Measurements from ENCODE around the gene TTC13. TPM values are rescaled to one million over a fixed set of nuclear protein-coding genes. Genes with fewer than 3 reads are reported as not detected.
A peak's percentile ranks its signal among the peaks of the same experiment; 100 is the strongest.

Gene TTC13
- total and polyA plus RNA-seq, 2 of the 4 experiments (the other 2 are of a cell fraction) = 6.1 to 9.1 TPM

DNA sequence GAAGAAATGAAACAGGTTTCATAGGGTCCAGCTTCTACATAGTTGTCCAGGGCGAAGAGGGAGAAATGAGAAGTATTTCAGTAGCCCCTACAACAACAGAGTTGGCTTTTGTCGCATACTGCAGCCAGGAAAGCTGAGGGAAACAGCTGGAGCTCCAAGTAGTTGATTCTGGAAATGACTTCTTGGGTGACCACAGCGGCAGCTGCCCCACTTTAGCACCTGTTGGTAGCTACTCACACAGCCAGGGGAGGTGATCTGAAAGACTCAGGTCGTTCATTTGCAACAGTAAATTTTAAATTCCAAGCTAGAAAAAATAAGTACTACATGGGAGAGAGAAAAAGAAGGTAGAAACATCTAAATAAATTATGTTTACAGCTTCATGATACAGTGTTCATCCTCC is 2.3 kb downstream of the TTC13 start:
- no peak overlapping the region for H3K4me3 ChIP-seq (ENCODE audit: insufficient read depth, low read depth, low read length)
- TF ChIP-seq MAFK (IDR thresholded peaks at IDR 0.05; ENCODE audit: low read depth, low read length) = no peak
- TF ChIP-seq MXI1 (IDR thresholded peaks at IDR 0.05; ENCODE audit: borderline replicate concordance, low read depth, low read length) = no peak
- no peak for TF ChIP-seq CHD1 (IDR thresholded peaks at IDR 0.05; ENCODE audit: low read depth, low read length)
- no peak for TF ChIP-seq CEBPB (IDR thresholded peaks at IDR 0.05; ENCODE audit: low read depth, low read length)
- TF ChIP-seq RAD21 (IDR thresholded peaks at IDR 0.05; ENCODE audit: low read length) = no peak
- TF ChIP-seq, protein P1, sequence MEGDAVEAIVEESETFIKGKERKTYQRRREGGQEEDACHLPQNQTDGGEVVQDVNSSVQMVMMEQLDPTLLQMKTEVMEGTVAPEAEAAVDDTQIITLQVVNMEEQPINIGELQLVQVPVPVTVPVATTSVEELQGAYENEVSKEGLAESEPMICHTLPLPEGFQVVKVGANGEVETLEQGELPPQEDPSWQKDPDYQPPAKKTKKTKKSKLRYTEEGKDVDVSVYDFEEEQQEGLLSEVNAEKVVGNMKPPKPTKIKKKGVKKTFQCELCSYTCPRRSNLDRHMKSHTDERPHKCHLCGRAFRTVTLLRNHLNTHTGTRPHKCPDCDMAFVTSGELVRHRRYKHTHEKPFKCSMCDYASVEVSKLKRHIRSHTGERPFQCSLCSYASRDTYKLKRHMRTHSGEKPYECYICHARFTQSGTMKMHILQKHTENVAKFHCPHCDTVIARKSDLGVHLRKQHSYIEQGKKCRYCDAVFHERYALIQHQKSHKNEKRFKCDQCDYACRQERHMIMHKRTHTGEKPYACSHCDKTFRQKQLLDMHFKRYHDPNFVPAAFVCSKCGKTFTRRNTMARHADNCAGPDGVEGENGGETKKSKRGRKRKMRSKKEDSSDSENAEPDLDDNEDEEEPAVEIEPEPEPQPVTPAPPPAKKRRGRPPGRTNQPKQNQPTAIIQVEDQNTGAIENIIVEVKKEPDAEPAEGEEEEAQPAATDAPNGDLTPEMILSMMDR (conservative IDR thresholded peaks at IDR 0.05; ENCODE audit: low read depth, low read length) = no peak
- TF ChIP-seq, protein P2, sequence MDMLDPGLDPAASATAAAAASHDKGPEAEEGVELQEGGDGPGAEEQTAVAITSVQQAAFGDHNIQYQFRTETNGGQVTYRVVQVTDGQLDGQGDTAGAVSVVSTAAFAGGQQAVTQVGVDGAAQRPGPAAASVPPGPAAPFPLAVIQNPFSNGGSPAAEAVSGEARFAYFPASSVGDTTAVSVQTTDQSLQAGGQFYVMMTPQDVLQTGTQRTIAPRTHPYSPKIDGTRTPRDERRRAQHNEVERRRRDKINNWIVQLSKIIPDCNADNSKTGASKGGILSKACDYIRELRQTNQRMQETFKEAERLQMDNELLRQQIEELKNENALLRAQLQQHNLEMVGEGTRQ (IDR thresholded peaks at IDR 0.05; ENCODE audit: low read depth, low read length) = no peak
- TF ChIP-seq RCOR1 (IDR thresholded peaks at IDR 0.05; ENCODE audit: insufficient replicate concordance, low read length) = no peak
- TF ChIP-seq RFX5 (IDR thresholded peaks at IDR 0.05; ENCODE audit: low read depth, low read length) = no peak
- H3K56ac ChIP-seq (ENCODE audit: extremely low read depth, insufficient read depth, low read length) = no peak overlapping the region
- intact Hi-C loops (cut with micrococcal nuclease) = loop anchor here (5.0 kb wide), 1 partner anchor 39 kb away; no protein-coding TSS in a partner anchor
- dilution Hi-C loops (cut with HindIII; ENCODE audit: low sequenced_read_pairs, unreplicated experiment) = no loop called here
- H3K36me3 ChIP-seq (ENCODE audit: control insufficient read depth, insufficient read depth, low read length) = peaks cover 2% of the 10 kb centered on the region; the same call in 1 of the 2 replicates
- BruUV-seq (replicated peaks) = no TSS peak
- DNase-seq = no peak
- no peak overlapping the region for H3K14ac ChIP-seq (replicated peaks; ENCODE audit: low read depth, low read length)
- H2BK120ac ChIP-seq (ENCODE audit: low read depth, low read length) = no peak overlapping the region
- no peak overlapping the region for H3K4me2 ChIP-seq (ENCODE audit: low read depth, low read length)
- H3K9me1 ChIP-seq (ENCODE audit: insufficient read depth, low read length) = peaks cover 2% of the 10 kb centered on the region; the same call in 1 of the 2 replicates
- no peak overlapping the region for H4K8ac ChIP-seq (ENCODE audit: low read depth in 2 of 2, low read length in 2 of 2)
- peak overlapping the region; percentile 18; the same call in 1 of the 2 replicates for H3K23ac ChIP-seq (ENCODE audit: low read depth, low read length)
- H3K27ac ChIP-seq (ENCODE audit: insufficient read depth, low read length) = no peak overlapping the region
- no peak overlapping the region for H4K91ac ChIP-seq (ENCODE audit: insufficient read depth, low read depth, low read length)
- no peak overlapping the region for H2AK9ac ChIP-seq (replicated peaks; ENCODE audit: low read depth, low read length, poor library complexity)
- no CpG with 5 or more reads among the region's 4 CpGs for WGBS, 2 experiments (ENCODE audit: extremely low coverage in 2 of 2, insufficient read length in 1 of 2)
- H3K9me3 ChIP-seq (ENCODE audit: control insufficient read depth, insufficient read depth, low read length) = no peaks in the 10 kb centered on the region
- H3K27me3 ChIP-seq (ENCODE audit: control insufficient read depth, insufficient read depth, low read length) = no peaks in the 10 kb centered on the region
- no peak for ATAC-seq (ENCODE audit: low read depth)
- no peak overlapping the region for H4K5ac ChIP-seq (ENCODE audit: low read depth, low read length)
- H2BK20ac ChIP-seq (ENCODE audit: low read depth, low read length) = no peak overlapping the region
- H3K9ac ChIP-seq (ENCODE audit: low read depth, low read length) = no peak overlapping the region
- in situ Hi-C loops (cut with MboI; ENCODE audit: low sequenced_read_pairs) = no loop called here
- no peak overlapping the region for H2BK15ac ChIP-seq (ENCODE audit: low read depth, low read length)
- no peak overlapping the region for H3K18ac ChIP-seq (ENCODE audit: low read depth, low read length)
- CTCF ChIA-PET = no interaction called here
- no peak overlapping the region for H3K4ac ChIP-seq (ENCODE audit: low read depth, low read length)
- peaks cover 32 to 40% of the 10 kb centered on the region in 2 experiments for H3K79me1 ChIP-seq (ENCODE audit: low read depth in 1 of 2, low read length in 2 of 2)
- no peak overlapping the region for H2AK5ac ChIP-seq (ENCODE audit: low read depth, low read length)
- POLR2A ChIA-PET (ENCODE audit: unreplicated experiment) = no interaction called here
- H3K4me1 ChIP-seq (ENCODE audit: control insufficient read depth, insufficient read depth, low read length) = 0 out of 2 replicates have a peak, but pooled peaks cover 2% of the 10 kb centered on the region
- H2BK5ac ChIP-seq (ENCODE audit: low read depth, low read length, poor library complexity, severe bottlenecking) = no peak overlapping the region
- no peaks in the 10 kb centered on the region for H4K20me1 ChIP-seq (ENCODE audit: insufficient read depth, low read length)
- no peak overlapping the region for H2AFZ ChIP-seq (replicated peaks; ENCODE audit: low read length, poor library complexity)
